Fibroblast of skin of right biceps (primary cell): ENCODE data around the gene RASSF3.
"Not testable (repeated sequence)": the region's sequence is repeated elsewhere in the genome, so short reads cannot be mapped to it uniquely, and the experiment has no call there.

ENCODE experiments used
- DNase-seq: peaks from one replicate; pipeline ENCODE4 v3.0.0-alpha.2; 2013

RASSF3 gene

DNA sequence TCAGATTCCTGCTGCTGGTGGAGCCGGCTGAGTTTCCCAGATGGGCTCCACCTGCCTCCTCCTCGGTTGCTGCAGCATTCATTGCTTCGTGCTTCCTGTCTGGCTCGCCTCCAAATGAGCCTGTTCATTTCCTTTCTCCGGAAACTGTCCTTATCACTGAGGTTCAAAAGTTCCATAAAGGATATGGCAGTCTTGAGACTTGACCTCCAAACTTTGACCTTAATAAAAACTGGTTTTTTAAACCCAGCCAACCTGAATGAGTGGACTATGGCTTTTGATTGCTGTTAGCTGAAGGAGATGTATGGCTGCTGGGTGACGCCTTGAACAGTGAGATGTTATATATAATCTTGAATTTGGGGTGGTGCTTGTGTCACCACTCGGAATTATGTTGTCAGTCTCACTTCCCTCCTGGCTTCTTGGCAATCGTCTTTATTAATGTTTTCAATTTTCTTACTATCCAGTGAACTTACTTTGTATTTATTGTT lies 62.7 kb downstream of the RASSF3 start:
- DNase-seq = peak; percentile 60

- peak; percentile 76 for DNase-seq
Observed at GRCh38 chr12:64673490-64674169, 63.3 kb downstream of the RASSF3 start.

DNA sequence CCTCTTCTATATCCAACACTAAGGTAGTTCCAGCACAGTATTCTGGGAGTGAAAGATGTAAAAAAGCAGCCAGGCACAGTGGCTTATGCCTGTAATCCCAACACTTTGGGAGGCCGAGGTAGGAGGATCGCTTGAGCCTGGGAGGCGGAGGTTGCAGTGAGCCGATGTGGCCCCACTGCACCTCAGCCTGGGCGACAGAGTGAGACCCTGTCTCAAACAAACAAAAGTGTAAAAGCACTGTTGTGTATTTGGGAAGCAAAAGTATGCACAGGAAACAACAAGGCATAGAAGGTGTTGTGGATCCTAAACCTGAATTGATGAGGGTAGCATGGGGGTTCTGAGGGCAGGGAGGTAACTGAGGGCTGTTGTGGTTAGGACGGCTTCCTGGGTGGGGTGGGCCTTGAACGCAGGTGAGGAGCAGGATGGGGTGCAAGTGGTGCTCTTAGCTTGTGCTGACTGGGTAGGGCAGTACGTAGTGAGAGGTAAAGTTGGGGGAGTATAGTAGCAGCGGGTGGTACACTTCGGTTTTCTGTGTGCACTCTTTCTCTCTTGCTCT lies 64.2 kb downstream of the RASSF3 start:
- no peak for DNase-seq

DNA sequence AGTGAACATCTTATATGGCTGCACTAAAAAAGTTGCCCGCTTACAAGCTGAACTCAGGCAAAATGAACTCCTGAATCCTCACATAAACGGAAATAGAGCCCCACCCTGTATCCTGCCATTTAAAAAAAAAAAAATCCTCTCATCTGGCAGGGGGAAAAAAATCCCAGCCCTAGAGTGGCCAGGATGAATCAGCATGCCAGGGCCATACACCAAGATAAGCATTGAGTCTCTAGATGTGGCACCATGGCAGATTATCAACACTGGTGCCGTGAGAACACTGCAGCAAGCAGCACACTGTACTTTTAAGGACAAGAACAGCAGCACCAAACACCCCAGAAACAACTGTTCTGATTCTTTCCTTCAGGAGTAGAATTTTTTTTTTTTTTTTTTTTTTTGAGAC lies 65.5 kb downstream of the RASSF3 start:
- DNase-seq = peak; percentile 26

DNA sequence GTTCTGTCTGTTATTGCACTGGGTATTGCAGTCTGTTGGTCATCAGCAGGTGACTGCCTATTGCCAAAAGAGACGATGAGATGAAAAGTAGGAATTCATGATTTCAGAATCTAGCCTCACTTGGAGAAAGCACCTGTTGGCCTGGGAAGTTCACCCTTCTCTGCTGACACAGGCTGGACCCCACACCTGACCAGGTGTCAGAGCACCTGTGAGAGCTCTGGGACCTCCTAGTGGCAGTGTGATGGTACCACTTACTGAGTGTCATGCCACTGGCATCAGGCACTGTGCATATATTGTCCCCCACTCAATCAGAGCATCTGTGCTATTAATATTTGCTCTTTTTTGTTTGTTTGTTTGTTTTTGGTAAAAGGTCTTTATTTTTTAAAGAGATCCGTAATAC lies 68.0 kb downstream of the RASSF3 start:
- DNase-seq = no peak

GRCh38 chr12:64678835-64679234 lies 68.5 kb downstream of the RASSF3 start:
- DNase-seq = no peak

DNA sequence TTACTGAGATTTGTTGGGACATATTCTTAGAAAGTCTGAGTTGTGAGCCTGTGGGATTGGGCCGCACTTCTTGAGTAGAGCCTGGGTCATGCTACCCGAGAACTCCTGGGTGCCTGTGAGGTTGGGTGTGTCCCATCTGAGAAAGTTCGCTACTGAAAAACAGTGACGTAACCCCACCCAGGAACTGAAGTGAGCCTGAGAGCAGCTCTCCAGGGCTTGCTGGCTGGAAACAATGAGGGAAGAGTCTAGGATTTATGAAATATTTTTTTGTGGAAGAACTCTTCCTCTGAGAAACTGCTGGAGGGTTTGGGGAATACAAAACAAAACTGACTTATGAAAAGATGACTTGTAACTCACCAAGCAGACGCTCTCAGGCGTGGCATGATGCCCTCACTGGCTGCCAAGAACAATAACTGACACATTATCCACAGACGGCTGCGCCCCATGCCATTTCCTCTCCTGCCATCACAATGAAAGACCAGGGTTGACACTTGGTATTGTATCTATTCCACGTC lies 69.2 kb downstream of the RASSF3 start:
- DNase-seq = peak; percentile 47

GRCh38 chr12:64680235-64680634 lies 69.9 kb downstream of the RASSF3 start:
- DNase-seq = no peak

DNA sequence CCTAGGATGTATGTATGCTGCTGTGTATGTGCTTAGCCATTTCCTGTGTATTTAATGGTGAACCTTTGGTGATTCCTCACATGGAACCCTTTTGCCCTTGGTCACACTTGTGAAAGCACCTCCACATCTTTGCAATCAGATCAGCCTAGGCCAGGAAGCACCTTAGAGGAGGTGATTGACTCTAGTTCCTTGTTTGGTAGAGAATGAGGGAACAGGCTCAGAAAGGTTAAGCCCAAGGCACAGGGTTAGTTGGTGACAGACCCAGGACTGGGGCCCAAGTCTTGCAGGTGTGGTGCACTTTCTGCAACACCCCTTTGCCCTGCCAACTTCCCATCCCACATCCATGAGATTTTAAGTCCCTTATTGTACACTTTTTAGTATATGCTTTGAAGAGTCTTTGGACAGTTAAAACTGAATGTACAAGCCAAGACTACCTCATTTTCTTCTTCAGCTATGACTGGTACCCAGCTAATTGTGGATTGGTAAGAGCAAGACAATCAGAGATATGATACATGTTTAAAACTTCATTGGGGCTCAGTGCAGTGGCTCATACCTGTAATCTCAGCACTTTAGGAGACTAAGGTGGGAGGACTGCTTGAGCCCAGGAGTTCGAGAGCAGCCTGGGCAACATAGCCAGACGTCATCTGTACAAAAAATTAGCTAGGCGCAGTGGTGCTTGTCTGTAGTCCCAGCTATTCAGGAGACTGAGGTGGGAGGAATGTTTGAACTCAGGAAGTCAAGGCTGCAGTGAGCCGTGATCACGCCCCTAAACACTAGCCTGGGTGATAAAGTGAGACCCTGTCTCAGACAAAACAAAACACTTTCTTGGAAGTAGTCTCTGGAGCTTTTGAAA lies 71.1 kb downstream of the RASSF3 start:
- no peak for DNase-seq

DNA sequence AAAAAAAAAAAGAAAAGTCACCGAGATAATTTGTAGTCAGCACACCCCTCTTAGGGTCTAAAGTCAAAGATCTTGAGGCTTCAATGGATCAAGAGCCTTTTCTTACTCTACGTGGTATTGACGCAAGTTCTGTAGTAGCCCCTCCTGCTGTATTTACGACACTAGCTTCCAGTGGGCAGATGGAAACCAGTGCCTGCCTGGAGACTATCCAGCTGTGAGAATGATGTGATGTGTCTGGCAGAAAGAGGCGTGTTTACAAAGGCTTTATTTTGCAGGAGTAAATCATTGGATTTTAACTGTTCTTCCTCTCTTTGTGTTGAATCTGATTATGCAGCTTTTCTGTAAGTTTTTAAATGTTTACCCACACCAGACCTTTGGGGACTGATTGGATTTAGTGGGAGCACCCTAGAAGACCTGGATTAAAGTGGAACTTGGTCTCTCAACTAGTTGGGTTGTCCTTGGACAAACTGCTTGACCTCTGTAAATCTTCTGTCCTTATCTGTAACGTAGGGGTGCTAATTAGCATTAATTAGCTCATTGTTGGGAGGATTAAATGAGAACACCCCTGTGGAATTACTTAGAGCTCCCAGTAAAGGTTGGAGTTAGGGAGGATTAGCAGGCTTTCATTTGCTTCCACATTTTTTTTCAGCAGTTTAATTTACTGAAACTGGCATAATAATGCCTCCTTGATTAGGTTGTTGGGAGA lies 72.4 kb downstream of the RASSF3 start:
- DNase-seq = peak; percentile 51

DNA sequence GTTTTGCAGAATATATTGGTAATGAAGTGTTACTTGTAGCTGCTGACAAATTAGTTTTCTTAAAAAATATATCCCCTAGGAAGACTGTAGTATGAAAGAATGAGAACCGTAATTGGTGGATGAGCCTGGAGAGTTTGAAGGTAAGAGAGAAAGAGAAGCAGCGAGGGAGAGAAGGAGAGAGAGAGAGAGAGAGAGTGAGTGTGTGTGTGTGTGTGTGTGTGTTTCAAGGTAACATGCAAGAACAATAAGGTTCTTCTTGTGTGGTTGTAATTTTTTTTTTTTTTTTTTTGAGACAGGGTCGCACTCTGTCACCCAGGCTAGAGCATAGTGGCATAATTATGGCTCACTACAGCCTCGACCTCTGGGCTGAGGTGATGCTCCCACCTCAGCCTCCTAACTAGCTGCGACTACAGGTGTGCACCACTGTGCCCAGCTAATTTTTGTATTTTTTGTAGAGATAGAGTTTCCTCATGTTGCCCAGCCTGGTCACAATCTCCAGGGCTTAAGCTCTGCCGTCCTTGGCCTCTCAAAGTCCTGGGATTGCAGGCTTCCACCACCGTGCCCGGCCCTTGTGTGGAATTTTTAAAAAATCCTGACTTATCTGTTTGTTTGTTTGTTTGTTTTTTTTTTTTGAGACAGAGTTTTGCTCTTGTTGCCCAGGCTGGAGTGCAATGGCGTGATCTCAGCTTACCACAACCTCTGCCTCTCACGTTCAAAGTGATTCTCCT lies 73.7 kb downstream of the RASSF3 start:
- DNase-seq = no peak

DNA sequence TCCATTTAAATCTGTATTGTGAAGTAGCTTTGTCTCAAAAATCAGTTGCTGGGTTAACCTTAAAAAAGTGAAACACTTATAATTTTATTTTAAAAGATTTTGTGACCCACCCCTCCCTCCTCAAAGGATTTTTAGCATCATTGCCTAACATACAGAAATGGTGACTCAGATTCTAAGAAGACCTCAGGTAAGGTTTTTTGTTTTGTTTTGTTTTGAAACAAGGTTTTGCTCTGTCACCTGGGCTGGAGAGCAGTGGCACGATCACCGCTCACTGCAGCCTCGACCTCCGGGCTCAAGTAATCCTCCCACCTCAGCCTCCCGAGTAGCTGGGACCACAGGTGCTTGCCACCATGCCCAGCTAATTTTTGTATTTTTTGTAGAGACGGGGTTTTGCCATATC lies 74.8 kb downstream of the RASSF3 start:
- DNase-seq = no peak

GRCh38 chr12:64685605-64686004 lies 75.3 kb downstream of the RASSF3 start:
- DNase-seq = no peak

- no peak for DNase-seq
Observed at GRCh38 chr12:64687816-64688215, 77.5 kb downstream of the RASSF3 start.

DNA sequence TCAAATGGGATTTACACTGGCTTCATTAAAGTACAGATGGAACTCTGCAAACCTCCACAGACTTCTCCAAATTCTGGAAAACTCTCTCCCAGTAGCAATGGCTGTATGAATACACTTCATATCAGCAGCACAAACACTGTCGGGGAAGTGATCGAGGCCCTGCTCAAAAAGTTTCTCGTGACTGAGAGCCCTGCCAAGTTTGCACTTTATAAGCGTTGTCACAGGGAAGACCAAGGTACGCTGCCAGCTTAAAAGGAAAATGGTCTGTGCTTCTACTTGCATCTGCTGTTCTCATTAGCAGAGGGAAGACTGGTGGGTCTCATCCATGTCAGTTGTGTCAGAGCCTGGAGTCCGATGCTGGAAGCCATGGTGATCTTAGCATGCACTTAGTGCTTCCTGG lies 77.9 kb downstream of the RASSF3 start:
- DNase-seq = no peak

- DNase-seq = no peak
Observed at GRCh38 chr12:64688715-64689114, 78.4 kb downstream of the RASSF3 start.

- DNase-seq = not testable (repeated sequence)
Observed at GRCh38 chr12:64690236-64690635, 79.9 kb downstream of the RASSF3 start.

DNA sequence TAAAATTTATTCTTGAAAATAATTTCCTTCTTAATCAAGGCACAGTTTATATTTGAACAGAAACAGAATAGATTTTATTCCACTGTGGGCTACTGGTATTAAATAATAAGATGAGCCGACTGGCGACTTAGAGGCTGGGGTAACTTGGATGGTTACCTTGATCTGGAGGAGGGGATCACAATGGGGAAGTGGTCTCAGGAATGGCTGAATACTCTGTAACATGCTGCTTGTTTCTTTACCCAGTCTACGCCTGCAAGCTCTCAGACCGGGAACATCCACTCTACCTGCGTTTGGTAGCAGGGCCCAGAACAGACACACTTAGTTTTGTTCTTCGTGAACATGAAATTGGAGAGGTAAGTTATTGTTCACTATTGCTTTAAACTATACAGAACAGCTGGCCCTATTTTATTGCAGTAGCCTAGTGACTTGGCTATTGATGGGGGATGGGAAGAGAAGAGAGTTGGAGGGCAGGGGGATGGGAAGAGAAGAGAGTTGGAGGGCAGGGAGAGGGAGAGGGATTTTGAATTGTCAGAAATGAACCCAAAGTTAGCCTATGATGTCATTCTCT lies 81.0 kb downstream of the RASSF3 start:
- DNase-seq = no peak

- DNase-seq = no peak
Observed at GRCh38 chr12:64691795-64692583, 81.7 kb downstream of the RASSF3 start.

GRCh38 chr12:64694130-64695040 lies 84.1 kb downstream of the RASSF3 start:
- no peak for DNase-seq
